Pons (tissue), 1 donor: ENCODE measurements around the gene MANEAL.
A peak's percentile ranks its signal among the peaks of the same experiment; 100 is the strongest.

Experiments used
- DNase-seq: peaks from one replicate; pipeline ENCODE4 v3.0.0-alpha.2; 2016; ENCODE audit warnings: low spot score

MANEAL gene

DNA sequence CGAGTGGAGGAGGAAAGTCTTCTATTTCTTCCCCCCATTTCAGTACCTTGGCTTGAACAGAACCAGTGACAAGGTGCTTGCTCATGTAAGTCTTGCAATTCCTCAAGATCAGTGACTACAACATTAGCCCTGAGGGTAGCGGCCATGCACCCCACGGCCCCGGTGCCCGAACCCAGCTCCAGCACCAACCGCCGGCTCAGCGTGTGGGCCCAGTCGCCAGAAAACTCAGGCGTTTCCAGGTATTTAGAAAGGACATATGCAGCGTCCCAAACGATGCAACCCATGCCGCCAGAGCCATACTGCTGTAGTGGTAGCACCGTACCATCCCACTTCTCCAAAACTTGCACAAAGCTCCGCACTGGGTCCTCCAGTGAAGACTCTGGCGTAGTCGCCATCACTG, 11.2 kb upstream of the MANEAL start:
- DNase-seq, result no peak

DNA sequence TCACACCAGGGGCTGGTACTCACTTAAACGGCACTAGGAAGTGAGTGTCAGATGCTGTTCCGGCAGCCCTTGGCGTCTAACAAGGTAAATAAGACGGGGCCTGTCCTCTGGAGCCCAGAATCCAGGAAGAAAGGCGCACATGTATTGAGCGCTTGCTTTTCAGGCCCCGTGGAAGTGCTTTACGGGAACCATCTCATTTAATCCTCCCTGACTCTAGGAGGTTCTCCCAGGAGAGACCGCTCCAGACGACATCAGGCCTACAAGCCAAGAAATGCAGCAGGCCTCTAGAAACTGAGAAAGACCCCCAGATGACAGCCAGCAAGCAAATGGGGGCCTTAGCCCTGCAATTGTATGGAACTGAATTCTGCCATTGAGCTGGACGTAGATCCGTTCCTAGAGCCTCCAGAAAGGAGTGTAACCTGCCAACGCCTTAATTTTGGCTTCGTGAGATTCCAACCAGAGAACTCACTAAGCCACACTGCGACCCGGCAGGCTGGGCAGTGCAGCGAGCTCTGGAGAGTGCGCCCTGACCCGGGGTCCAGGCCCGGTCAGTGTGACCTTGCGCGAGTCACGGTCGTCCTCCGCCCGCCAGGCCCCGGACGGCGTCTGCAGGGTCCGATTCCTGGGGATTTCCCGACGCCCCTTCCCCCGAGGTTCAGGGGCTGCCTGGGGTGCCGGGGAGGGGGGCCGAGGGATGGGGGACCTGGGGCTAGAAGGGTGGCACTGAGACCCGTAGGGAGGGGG, 532 bp upstream of the MANEAL start:
- DNase-seq, result no peak

DNA sequence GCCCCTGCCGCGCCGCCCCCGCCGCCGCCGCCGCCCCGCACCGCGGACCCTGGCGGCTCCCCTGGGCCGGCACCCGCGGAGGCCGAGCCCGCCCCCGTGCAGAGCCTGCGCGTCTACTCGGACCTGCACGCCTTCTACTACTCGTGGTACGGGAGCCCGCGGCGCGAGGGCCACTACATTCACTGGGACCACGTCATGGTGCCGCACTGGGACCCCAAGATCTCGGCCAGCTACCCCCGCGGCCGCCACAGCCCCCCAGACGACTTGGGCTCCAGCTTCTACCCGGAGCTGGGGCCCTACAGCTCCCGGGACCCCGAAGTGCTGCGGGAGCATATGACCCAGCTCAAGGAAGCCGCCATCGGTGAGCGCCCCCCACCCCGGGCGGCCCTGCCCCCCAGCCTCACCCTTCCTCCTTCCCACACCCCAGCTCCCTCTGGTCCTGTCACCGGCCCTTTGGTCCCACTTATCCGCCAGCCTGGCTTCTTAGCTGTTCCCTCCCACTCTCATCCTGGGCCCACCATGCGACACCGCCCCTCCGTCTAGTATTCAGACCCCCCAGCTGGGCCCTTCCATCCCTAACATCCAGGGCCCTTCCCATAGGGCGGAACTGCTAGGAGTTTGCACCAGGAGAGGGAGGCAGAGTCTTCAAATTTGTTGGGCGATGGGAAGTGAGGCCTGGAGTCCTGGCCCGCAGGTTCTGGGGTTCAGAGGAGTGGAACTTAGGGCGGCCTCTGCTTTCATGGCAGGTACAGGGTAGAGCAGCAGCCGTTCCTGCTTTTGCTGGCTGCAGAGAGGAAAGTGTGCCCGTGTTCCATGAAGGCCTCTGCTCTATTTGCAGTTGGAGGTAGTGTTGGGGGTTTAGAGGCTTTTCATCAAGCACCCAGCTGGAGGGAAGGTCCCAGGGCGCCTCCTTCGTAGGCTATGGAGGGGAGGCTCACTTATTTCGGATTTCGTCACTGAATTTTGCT, 1.0 kb downstream of the MANEAL start:
- no peak for DNase-seq

DNA sequence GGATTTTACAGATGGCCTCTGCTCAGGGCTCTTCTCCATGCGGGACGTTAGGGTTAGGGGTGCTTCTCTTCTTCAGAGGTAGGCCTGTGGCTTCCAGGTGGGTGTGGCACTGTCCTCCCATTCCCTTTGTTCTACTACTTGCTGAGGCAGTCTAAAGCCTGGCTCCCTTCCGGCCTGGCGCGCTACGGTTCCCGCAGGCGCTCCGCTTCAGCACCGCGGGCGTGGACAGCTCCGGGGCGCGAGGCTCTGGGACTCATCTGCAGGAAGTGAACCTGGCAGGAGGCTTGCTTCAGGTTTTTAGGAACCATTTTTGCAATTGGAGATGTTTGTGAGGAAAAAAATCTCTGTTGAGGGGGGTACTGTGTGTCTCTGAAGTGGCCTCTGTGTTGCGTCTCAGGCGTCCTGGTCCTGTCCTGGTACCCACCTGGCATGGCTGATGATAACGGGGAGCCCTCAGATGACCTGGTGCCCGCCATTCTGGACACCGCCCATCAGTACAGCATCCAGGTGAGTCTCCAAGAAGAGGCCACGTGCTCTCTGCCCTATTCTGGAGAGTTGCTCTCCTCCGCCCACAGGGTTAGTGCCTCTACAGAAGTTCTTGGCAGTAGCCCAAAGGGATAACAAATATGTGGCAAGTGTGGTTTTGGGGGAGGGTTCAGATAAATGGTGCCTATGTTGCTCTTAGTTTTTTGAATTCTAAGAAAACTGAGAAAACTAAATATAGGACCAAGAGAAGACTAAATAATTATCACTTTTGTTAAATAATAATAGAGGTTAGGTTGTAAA, 1.9 kb downstream of the MANEAL start:
- no peak for DNase-seq

DNA sequence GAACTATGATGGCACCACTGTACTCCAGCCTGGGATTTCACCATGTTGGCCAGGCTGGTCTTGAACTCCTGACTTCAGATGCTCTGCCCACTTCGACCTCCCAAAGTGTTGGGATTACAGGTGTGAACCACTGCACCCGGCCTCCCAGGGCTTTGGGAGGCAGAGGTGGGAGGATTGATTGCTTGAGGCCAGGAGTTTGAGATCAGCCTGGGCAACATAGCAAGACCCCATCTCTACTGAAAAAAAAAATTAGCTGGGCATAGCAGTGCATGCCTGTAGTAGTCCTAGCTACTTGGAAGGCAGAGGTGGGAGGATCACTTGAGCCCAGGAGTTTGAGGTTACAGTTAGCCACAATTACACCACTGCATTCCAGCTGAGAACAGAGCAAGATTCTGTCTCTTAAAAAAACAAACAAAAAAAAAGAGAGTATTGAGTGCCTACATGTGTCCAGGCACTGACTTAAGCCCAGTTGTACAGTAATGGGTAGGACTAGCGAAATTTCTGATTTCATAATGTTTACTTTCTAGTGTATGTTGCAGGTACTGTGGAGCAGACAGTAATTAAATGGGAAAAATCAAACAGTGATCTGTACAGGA, 4.2 kb downstream of the MANEAL start:
- DNase-seq, result no peak

DNA sequence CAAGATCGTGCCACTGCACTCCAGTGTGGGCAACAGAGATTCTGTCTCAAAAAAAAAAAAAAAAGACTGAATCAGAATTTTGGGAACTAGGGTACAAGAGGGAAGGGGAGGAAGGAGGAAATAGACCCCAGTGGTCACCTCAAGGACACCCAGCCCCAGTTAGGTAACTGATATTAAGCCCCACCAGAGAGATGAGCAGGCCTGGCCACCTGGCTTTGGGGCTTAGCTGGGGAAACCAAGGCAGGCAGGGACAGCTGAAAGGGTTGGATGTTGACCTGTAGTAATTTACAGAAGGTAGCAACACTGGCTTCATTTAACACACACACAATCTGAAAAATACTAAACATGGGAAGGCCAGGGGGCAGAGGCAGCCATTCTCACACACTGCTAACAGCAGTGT, 8.8 kb downstream of the MANEAL start:
- DNase-seq, result no peak

DNA sequence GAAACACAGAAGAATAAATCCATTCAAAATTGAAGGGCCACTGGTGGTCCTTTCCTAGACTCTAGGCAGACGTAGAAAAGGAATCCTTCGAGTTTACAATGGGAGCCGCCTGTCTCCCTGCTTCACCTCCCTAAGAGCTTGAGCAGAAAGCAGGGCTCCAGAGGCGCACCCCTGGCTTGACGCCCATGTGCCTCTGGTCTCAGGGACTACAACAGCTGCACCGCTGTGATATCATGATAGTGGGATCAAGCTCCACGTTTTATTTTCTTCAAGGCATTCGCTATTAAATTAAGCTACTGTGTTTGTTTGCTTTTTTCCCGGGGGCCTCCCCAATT, 13.5 kb downstream of the MANEAL start:
- no peak for DNase-seq

DNA sequence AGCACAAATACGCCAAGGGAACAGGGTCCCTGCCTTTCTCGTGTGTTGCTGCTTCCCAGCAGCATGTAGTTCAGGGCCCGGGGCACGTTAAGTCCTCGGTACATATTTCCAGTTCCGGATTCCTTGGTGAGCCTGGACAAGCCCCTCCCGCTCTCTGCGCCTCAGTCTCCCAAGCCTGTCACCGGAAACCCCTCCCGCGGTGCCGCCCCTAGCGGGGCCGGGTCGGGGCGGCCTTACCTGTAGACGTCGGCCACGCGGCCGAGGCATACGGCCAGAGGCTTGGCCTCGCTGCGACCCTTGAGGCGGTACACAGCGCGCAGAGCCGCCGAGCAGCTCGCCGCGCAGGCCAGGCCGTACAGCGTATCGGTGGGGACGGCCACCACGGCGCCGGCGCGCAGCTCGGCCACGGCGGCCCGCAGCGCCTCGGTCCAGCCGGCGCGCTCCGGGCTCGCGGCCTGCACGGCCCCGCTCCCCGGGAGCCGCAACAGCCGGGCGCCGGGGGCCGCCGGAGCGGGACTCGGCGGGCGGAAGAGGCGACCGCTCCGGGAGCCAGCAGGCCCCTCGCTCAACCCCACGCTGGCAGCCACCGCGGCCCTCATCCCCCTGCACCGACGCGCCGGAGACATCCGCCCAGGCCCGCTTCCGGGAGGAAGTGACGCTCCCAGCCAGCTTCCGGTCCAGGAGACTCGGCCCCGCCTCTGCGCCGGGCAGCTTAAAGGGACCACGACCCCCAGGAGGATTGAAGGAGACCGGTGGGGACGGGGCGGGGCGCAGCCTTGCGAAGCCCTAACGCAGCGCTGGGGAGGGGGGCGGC, 14.1 kb downstream of the MANEAL start, which contains the start of the genes C1orf122 and YRDC:
TSS of gene C1orf122 (plus strand) at position 236 of the 814 bp plus-strand sequence. CDS start 615 bp downstream, outside the sequence.
TSS of gene YRDC (minus strand) at position 654 of the 814 bp plus-strand sequence. CDS start at position 626, 28 bp downstream.
- peak; percentile 94 for DNase-seq

DNA sequence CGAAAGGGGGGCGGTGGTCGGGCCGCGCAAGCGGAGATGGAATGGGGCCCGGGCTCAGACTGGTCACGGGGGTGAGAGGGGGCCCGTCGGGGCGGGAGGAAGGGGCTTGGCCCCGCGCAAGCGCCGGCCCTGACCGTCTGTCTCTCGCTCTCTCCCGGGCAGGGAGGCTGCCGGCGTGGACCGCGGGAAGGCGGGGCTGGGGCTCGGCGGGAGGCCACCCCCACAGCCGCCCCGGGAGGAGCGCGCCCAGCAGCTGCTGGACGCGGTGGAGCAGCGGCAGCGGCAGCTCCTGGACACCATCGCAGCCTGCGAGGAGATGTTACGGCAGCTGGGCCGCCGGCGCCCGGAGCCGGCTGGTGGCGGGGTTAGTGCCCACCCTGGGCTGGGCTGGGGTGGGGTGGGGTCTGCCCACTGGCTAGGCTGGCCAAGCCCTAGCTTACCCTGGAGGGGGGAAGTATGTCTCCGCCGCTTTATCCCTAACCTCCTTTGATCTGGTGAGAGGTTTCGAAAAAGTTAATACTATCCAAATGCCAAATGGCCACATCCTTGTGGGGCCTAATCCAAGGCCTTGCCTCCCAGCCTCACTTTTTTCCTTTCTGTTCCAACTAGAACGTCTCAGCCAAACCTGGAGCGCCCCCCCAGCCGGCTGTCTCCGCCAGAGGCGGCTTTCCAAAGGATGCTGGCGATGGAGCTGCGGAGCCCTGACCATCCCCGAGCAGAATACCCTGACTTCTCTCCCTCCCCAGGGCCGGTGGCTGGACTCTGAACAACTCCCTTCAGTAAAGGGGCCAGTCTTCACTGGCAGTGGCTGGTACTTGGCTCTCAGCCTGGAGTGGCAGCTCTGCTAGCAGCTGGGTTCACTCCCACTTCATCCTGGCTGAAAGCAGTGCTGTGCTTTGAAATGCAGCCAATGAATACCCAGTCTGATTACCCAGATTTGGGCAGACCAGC, 15.0 kb downstream of the MANEAL start:
- DNase-seq, result peak; percentile 97

DNA sequence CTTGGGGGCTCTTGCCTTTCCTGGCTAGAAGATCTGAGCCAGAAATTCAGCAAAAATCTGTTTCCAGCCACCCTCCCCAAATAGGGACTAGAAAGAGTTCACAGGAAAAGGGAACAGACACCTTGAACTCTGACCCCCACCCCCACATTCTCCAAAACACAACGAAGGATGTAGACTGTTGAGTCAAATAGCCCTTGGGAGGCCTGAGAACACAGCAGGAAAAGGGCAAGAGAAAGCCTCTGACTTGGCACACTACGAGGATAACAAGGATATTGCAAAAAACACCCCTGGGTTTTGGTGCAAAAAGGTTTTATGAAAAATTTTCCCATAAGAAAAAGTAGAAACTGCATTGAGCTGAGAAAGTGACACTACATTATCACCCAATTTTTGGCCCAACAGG, 16.3 kb downstream of the MANEAL start:
- DNase-seq, result no peak

DNA sequence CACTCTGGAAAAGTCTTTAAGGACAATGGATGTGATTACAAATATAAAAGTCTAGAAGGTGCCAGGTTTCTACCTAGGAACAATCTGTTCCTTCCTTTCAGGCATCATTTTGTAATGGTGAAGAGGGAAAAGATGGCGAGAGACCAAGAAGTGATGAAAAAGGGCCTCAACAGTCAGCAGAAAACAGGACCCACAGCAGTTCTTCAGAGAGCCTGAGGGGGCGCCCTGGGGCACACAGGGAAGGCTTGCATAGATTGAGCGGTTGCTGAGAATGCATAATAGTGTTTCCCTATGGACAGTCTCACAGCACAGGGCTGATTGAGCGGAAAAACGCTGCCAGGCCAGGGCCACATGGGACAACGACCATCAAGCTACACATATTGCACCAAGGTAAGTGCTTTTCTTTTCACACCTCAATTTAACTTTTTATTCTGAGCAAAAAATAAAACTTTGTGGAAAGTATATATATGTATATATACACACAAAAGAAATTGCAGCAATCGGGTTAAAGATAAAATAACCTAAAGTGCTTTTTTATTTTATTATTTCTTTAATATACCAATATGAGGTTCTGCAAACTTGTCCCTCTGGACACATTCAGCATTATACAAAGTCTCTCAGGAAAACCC, 17.5 kb downstream of the MANEAL start:
- DNase-seq, result peak; percentile 90

DNA sequence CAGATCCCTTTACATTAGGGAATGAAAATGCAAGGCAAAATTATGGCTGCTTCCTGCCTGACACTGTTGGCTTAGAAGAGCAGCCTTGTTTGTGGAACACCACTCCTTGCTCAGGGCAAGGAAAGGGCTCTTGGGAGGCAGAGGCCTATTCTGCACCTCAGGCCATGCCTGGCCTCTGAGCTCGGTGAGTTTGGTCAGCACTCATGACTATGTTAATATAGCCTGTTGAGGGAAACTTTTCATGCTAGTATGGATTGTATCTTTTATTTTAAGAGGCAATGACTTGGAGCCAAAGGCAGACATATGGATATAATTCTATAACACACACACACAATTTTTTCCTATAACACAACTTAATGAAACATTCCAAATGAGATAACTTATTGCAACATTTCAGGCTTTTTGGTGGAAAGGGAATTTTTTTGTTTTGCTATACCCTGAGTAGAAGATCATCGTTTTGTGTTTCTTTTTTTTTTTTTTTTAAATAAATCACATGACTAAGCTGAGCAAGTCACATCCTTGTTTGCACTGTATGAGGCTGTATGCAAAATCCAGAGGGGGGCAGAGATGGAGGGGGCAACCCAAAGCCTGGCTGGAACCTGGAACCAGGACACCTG, 20.0 kb downstream of the MANEAL start:
- no peak for DNase-seq

DNA sequence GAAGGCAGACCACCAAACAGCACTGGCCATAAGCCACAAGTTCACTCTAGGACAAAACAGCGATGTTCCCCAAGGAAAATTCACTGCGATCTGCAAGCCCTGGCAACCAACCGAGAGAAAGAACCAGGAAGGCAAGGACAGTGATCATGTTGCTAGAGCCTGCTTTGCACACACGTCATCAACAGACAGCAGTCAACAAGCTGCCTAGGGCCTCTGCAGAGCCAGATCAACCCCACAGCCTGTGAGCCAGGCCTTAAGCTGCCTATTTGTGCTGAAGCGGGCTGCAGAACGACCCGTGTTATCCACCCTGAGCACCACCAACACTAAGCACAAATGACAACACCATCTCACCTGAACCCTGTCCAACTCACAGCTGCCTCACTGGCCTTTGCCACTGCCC, 20.6 kb downstream of the MANEAL start:
- peak; percentile 76 for DNase-seq

DNA sequence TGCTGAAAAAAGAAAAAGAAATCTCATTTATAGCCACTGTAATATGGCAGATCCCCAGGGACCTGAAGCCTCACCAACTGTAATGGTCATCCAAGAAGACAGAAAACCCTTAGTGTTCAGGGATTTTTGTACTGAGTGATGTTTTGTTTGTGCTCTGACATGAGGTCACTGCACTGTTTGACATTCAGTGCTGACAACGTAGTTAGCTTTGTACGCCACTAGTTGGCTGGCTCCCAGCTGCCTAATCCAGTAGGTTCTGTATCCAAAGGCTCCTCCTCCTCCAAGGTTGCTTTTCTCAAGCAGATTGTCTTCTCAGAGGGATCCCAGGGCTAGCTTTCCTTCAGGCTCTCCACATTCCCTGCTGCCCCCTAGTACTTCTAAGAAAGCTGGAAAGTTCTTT, 23.8 kb downstream of the MANEAL start:
- peak; percentile 91 for DNase-seq

DNA sequence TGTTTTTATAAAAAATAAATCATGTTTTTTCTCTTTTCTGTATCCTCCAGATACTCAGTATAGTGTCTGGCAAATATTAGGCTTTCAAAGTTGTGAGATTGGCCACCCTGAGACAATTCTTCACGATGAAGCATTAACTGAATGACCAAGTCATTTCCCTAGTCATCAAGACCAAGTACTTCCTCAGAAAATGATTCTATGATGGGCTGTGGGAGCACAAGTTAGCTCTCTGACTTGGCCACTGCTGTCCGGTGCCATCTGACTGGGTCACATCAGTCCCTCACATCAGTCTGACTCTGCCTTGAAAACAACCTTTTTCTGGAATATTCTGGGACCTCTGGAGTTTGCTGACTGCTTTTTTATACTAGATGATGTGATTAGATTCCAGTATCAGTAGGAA, 27.8 kb downstream of the MANEAL start:
- no peak for DNase-seq

DNA sequence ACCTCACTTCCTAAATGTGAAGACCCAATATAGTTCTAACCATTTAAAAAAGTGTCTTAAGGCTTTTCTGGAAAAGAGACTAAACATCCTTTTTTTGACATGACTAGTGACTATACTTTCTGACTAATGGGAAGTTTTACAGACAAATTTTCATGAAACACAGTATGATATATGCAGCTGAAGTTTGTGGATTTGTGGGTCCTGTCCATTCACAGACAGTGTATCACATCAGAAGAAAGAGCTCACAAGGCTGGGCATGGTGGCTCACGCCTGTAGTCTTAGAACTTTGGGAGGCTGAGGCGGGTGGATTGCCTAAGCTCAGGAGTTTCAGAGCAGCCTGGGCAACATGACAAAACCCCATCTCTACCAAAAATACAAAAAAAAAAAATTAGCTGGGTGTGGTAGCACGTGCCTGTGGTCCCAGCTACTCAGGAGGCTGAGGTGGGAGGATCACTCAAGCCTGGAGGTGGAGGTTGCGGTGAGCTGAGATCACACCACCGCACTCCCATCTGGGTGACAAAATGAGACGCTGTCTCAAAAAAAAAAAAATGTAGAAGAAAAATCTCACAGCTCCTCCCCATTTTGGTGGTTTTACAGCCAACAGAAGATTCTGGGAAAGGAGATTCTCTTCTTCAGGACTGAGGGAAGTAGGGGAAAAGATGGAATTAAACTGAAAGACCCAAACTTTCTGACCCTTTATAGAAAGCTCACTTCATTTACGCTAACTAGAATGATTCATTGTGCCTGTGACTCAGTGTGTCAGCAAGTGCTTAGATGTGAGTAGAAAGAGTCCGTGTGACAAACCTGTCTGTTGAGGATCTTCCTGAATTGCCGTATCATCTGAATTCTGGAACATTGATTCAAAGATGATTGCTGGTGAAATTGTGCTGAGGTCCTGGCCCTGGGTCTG, 29.5 kb downstream of the MANEAL start:
- no peak for DNase-seq

DNA sequence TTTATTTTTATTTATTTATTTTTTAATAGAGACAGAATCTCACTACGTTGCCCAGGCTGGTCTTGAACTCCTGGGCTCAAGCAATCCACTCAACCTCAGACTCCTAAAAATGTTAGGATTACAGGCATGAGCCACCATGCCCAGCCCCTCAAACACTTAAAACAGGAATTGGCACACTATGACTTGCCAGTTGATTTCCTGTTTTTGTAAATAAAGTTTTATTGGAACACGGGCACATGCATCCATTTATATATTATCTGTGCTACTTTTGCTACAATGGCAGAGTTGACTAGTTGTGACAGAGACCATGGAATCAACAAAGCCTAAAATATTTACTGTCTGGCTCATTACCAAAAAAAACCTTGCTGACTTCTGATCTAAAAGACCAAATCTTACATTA, 30.4 kb downstream of the MANEAL start:
- no peak for DNase-seq

DNA sequence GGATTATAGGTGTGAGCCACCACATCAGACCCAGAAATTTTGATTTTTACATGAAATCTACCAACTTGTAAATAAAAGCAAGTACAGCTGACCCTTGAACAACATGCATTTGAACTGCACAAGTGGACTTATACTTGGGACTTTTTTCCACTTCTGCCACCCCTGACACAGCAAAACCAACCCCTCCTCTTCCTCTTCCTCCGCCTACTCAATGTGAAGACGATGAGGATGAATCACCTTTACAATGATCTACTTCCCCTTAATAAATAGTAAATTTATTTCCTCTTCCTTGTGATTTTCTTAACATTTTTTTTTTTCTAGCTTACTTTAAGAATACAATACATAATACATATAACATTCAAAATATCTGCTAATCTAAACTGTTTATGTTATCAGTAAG, 31.9 kb downstream of the MANEAL start:
- no peak for DNase-seq
